Hippocampal formation (tissue), 2 donors: ENCODE measurements around the gene FBXO11.

Experiments used
- DNase-seq, 2 donors: peaks; one replicate each; lab custom pipeline; 2025; lab: John Stamatoyannopoulos, UW

The FBXO11 gene

GRCh38 chr2:47783486-47784351, 122.6 kb downstream of the FBXO11 start:
- DNase-seq: peak; percentile 16 to 56

- peak; percentile 87 to 93 for DNase-seq
Observed at GRCh38 chr2:47782671-47783485, 123.4 kb downstream of the FBXO11 start, which contains the start of gene MSH6. MSH6 (plus strand) TSS chr2:47783145; CDS start chr2:47783234, 89 bp downstream.

DNA sequence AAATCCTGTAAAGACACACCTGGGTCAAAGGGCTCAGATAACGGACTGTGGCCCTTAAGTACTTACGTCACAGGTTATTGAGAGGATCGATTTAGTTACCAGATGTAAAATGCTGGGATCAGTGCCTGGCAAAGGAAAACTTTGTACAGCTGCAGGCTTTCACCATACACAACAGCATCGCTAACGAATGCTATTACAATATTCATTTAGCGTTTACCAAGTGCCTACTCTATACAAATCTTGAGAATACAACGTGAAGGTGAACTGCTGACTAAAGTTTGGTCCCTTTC, 124.0 kb downstream of the FBXO11 start:
- peak in 1 of 2 donors; percentile 57 for DNase-seq

- DNase-seq: no peak
Observed at GRCh38 chr2:47779426-47779790, 126.9 kb downstream of the FBXO11 start.

GRCh38 chr2:47778698-47779425, 127.4 kb downstream of the FBXO11 start:
- DNase-seq: no peak

- DNase-seq: no peak
Observed at GRCh38 chr2:47777277-47777937, 128.9 kb downstream of the FBXO11 start.

GRCh38 chr2:47774567-47774966, 131.7 kb downstream of the FBXO11 start:
- no peak for DNase-seq

- no peak for DNase-seq
Observed at GRCh38 chr2:47772343-47772742, 134.0 kb downstream of the FBXO11 start.

DNA sequence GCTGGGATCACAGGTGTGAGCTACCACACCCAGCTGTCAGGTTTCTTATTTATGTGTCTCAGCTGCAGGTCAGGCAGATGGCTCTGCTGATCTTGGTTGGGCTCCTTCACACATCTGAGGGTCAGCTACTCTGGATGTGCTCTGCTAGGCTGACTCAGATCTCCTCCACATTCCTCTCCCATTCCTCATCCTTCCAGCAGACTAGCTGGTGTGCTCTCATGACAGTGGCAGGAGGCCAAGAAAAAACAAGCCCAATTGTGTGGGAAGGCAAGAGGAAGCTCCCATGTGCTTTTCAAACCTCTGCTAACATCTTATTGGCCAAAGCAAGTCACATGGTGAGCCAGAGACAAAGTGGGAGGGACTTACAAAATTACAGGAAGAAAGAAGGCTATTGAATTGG, 135.1 kb downstream of the FBXO11 start:
- peak; percentile 65 to 82 for DNase-seq

DNA sequence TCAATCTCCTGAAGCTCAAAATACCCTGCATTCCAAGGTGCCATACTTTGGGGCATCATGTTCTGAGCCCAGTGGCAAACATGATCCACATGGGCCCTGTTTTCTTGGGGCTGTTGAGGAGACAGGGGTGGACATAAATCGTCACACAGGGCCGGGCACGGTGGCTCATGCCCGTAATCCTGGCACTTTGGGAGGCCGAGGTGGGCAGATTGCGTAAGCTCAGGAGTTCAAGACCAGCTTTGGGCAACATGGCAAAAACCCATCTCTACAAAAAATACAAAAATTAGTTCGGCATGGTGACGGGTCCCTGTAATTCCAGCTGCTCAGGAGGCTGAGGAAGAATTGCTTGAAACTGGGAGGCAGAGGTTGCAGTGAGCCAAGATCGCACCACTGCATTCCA, 137.0 kb downstream of the FBXO11 start:
- DNase-seq: no peak

DNA sequence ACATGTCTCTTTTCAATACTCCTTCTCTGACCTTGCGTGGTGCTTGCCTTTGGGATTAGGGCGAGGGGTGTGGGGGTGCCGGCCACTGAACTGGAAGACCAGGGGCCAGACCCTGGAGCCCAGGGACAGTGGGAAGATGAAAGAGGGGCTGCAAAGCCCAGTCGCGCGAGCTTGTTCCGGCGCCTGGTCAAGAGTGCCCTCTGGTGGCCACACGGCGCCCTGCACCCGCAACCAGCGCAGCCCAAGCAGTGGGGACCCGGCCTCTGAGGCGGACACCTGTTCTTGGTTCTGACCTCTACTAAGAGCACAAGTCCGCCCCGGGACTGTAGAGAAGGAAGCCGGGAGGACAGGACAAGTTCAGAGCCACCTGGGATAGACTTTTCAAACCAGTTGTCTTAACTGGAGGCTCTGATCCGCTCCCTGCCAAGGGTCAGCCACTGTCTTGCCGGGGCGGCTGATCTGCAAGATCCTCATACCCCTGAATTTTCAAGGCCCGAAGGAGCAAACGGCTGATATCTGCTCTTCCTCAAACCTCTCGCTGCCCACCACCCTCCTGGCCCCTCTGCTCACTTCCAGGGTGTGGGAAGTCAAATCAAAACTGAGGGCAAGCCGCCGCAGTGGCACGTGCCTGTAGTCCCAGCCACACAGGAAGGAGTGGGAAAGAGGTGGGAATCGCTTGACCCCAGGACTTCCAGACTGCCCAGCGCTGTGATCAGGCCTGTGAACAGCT, 138.3 kb downstream of the FBXO11 start:
- peak; percentile 29 to 65 for DNase-seq

DNA sequence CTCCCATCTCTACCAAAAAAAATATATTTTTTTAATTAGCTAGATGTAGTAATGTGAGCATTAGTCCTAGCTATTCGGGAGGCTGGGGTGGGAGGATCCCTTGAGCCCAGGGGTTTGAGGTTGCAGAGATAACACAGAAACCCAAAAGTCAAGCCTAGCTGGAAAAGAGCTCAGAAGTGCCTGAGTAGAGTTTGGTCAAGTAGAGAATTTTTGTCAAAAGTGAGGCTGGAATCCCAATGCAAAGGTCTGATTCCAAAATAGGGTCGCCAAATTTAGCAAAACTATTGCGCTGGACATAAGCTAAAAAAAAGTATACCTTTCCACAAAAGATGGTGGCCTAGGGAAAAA, 138.8 kb downstream of the FBXO11 start:
- DNase-seq: no peak

DNA sequence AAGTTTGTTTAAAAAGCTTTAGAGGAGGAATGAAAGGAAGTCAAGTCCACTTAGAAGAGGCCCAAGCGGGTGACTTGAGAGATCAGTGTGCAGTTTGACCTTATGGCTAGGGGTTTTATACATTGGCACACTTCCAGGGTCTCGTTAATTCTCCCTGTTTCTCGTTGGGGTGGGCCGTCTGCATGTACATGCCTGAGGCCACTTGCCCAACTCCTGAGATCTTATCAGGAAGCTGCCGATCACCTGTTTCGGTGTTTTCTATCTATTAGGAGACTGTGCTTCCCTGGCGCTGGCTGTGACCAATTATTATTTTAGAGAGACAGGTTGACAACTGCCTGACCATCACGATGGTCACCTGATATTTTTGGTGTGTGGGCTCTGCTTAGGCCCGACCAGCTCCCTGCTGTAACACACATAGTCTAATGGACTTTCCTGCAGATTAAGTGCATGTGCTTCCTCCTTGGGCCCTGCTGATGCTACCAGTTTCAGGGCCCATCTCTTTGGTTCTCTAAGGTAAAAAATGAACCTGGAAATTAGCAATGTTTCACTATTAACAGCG, 154.4 kb downstream of the FBXO11 start:
- peak in 1 of 2 donors; percentile 43 for DNase-seq

GRCh38 chr2:47747878-47748277, 158.4 kb downstream of the FBXO11 start:
- no peak for DNase-seq

DNA sequence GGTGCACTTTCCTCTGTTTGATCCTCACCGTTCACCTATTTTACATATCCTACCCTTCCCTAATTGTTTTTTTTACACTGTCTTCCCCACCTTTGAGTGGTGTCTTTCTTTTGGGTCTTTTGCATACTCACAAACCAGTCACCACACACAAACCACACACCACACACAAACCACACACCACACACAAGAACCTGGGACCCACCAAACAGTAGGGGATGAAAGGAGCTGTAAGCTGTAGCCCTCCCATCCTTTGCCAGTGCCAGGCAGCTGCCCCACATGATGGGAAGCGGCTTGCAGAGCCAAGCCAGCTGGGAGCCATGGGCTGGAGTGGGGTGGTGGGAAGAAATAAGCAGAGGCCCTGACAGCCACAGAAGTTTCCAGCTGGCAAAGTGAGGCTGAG, 162.2 kb downstream of the FBXO11 start:
- DNase-seq: no peak

GRCh38 chr2:47741637-47742036, 164.7 kb downstream of the FBXO11 start:
- DNase-seq: no peak

GRCh38 chr2:47741101-47741500, 165.2 kb downstream of the FBXO11 start:
- DNase-seq: no peak
